Stomach smooth muscle (tissue), 2 donors: ENCODE data around the gene FZD1.

ENCODE experiments used
- H3K27ac ChIP-seq: one replicate; pipeline ENCODE4 v1.7.0; 2013; ENCODE audit warnings: mild to moderate bottlenecking, low read length, inconsistent platforms
- H3K27me3 ChIP-seq, 2 donors: one replicate each; pipeline ENCODE4 v1.7.0; 2013; ENCODE audit warnings: low read length in 2 of 2; ENCODE audit not compliant: insufficient read depth in 2 of 2, control insufficient read depth in 1 of 2
- H3K36me3 ChIP-seq, 2 donors: one replicate each; pipeline ENCODE4 v1.7.0; 2013; ENCODE audit warnings: low read length in 2 of 2; ENCODE audit not compliant: control insufficient read depth in 2 of 2, insufficient read depth in 2 of 2
- H3K4me1 ChIP-seq: one replicate; pipeline ENCODE4 v1.7.0; 2013; ENCODE audit warnings: low read length; ENCODE audit not compliant: control insufficient read depth, insufficient read depth
- H3K4me3 ChIP-seq, 2 donors: one replicate each; pipeline ENCODE4 v1.7.0; 2013; ENCODE audit warnings: low read length in 2 of 2
- H3K9ac ChIP-seq, 2 donors: one replicate each; pipeline ENCODE4 v1.7.0; 2013; ENCODE audit warnings: low read length in 2 of 2, mild to moderate bottlenecking in 1 of 2
- H3K9me3 ChIP-seq, 2 donors: one replicate each; pipeline ENCODE4 v1.7.0; 2013; ENCODE audit warnings: low read length in 2 of 2; ENCODE audit not compliant: control insufficient read depth in 2 of 2
- donor health status: healthy.
- donor health status: Pancreatic carcinoma.

FZD1 gene

DNA sequence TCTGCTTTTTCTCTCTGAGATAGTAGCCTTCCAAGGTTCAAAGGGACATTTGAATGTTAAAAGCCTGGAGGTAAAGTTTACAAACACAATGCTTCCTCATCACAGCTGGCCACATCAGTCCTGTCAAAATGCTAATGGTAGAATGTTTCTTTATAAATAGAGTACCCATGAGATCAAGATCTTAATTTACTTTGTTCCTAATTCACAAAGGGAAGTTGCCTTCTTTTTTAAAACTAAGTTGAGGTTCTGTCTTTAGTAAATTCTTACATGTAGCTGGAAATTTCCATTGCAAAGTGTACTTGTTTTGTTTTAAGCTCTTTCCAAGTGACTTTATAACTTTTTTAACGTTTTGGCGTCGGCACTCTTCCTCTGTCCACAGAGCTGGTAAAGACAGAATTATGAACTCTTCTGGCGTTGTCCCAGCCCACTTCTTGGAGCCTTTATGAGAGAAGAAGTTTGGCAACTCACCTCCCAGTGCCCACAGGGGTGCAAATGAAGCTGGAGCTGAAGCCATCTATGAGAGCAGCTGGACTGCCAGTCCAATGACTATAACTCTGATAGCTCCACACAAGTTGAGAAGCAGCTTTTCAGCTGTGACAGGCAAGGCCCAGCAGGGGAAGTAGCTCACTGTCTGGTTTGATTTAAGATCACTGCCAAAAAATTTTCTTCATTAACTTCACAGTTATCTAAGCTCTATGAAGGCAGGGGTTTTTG is 23.3 kb downstream of the FZD1 start:
- Histone ChIP-seq H3K4me3 (no peak overlapping the region), H3K9ac (no peak overlapping the region), H3K36me3 (no peaks in the 10 kb centered on the region), H3K9me3 (no peaks in the 10 kb centered on the region), H3K4me1 (peaks cover 3% of the 10 kb centered on the region), H3K27ac (no peak overlapping the region), H3K27me3 (no peaks in the 10 kb centered on the region)

DNA sequence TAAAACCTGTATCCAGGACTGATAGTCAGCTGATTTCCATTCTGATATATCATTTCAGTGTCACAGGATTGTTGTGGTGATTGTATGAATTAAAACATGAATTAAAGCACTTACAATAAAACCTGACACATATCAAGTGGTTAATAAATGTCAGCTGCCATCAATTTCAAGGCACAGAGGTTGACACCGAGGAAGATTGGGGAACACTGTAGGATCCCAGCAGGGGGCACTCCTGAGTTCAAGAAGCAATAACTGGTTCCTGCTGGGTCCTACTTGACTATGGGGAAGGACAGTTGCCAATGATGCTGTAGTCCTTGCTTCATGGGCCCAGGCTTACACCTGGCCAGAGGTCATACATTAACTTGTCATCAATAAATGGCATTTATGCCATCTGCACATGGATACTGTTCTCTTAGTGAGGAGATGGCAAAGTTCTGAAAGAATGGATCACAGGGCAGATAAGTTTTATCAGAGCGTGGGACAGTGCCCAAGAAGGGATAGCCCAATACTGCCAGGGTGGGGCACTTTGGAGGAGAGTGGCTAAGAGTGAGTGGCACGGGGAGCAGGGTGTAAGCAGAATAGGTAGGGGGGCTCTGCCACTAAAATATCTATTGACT is 24.1 kb downstream of the FZD1 start:
- no peak overlapping the region for H3K27ac ChIP-seq
- peaks cover 3% of the 10 kb centered on the region for H3K4me1 ChIP-seq
- no peaks in the 10 kb centered on the region for H3K9me3 ChIP-seq
- H3K36me3 ChIP-seq: no peaks in the 10 kb centered on the region
- no peak overlapping the region for H3K4me3 ChIP-seq
- H3K27me3 ChIP-seq: no peaks in the 10 kb centered on the region
- H3K9ac ChIP-seq: no peak overlapping the region

DNA sequence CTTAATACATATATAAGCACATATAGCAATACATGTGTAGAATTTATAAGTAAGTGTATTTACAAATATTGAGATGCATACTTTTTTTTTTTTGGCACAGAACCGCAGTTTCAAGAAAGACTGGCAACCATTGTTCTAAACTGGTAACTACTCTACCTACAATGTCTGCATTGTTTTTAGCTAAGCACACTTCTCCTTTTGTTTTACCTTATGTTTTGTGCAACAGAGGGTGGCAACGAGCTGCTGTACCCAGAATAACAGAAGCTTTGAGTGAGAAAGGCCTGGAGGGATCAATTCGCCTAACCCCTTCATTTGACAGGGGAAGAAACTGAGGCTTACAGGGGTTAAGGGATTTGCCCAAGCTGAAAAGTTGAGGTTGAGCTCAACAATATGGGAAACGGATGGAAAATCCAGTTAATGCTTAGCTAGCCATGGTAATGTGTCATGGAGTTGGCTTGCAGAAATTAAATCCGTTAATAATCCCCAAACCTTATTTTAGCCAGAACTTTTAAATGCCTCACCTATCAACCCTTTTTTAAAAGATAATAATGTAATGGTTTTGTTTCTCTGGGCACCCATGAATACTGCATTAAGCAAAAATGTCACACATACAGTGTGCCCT is 25.5 kb downstream of the FZD1 start:
- no peaks in the 10 kb centered on the region for H3K27me3 ChIP-seq
- no peak overlapping the region for H3K9ac ChIP-seq
- no peak overlapping the region for H3K27ac ChIP-seq

GRCh38 chr7:91291302-91291701 is 27.1 kb downstream of the FZD1 start:
- peaks cover 3% of the 10 kb centered on the region for H3K4me1 ChIP-seq
- H3K9me3 ChIP-seq: no peaks in the 10 kb centered on the region
- no peak overlapping the region for H3K4me3 ChIP-seq

More for the DNA sequence above, 25.5 kb downstream of the FZD1 start:
- H3K4me3 ChIP-seq: no peak overlapping the region
- H3K4me1 ChIP-seq: peaks cover 3% of the 10 kb centered on the region
- H3K9me3 ChIP-seq: no peaks in the 10 kb centered on the region
- no peaks in the 10 kb centered on the region for H3K36me3 ChIP-seq

GRCh38 chr7:91291902-91292301 is 27.7 kb downstream of the FZD1 start:
- no peaks in the 10 kb centered on the region for H3K27me3 ChIP-seq
- H3K9ac ChIP-seq: no peak overlapping the region
- no peak overlapping the region for H3K4me3 ChIP-seq
- H3K36me3 ChIP-seq: no peaks in the 10 kb centered on the region
- H3K27ac ChIP-seq: no peak overlapping the region
- H3K9me3 ChIP-seq: no peaks in the 10 kb centered on the region
- H3K4me1 ChIP-seq: peaks cover 3% of the 10 kb centered on the region

More at GRCh38 chr7:91291302-91291701, 27.1 kb downstream of the FZD1 start:
- Histone ChIP-seq H3K36me3 (no peaks in the 10 kb centered on the region), H3K27ac (no peak overlapping the region), H3K27me3 (no peaks in the 10 kb centered on the region), H3K9ac (no peak overlapping the region)

- Histone ChIP-seq H3K36me3 (no peaks in the 10 kb centered on the region), H3K4me1 (peaks cover 3% of the 10 kb centered on the region), H3K9me3 (no peaks in the 10 kb centered on the region), H3K9ac (no peak overlapping the region), H3K4me3 (no peak overlapping the region), H3K27me3 (no peaks in the 10 kb centered on the region), H3K27ac (no peak overlapping the region)
These were observed 28.3 kb downstream of the FZD1 start for GRCh38 chr7:91292506-91292905.

DNA sequence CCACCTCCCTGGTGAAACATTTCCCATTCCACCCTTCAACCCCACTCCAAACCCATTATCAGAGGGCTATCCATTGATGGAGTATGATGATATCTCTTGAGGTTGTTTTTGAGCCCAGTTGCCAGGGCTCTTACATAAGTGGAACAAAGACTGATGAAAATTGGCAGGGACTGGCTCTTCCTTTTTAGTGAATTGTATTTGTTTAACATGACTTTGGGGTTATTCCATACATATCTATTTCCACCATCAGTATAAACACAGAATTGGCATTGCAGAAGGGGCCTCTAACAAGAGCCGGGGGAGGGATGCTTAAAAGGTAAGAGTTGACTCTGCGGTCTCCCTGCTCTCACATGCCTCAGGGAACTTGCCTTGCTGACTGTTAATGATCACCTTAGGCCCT is 28.9 kb downstream of the FZD1 start:
- no peak overlapping the region for H3K27ac ChIP-seq
- no peaks in the 10 kb centered on the region for H3K9me3 ChIP-seq

DNA sequence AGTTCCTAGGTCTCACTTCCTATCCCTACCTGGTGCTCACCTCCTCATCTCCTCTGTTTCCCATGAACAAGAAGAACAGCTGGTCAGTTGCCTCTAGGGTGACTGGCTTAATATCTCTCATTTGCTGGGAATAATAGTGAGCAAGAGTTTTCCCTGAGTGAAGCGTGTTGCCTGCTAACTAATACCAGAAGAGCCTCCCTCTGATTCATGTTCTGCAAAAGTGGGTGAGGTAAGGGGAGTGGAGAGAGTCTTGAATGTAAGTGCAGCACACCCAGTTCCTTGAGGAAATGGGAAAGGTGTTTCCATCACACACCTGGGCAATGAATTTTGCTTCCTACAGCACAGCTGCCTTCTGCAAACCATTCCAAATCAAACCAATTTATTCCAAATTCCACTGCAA is 29.6 kb downstream of the FZD1 start:
- H3K27ac ChIP-seq: no peak overlapping the region
- H3K9ac ChIP-seq: no peak overlapping the region

More for the DNA sequence above, 28.9 kb downstream of the FZD1 start:
- Histone ChIP-seq H3K36me3 (no peaks in the 10 kb centered on the region), H3K9ac (no peak overlapping the region), H3K4me3 (no peak overlapping the region), H3K27me3 (no peaks in the 10 kb centered on the region), H3K4me1 (no peaks in the 10 kb centered on the region)

GRCh38 chr7:91294639-91295220 is 30.5 kb downstream of the FZD1 start:
- H3K4me1 ChIP-seq: no peaks in the 10 kb centered on the region
- H3K36me3 ChIP-seq: no peaks in the 10 kb centered on the region
- no peaks in the 10 kb centered on the region for H3K27me3 ChIP-seq
- no peak overlapping the region for H3K9ac ChIP-seq
- no peak overlapping the region for H3K4me3 ChIP-seq
- no peak overlapping the region for H3K27ac ChIP-seq
- H3K9me3 ChIP-seq: no peaks in the 10 kb centered on the region

More for the DNA sequence above, 29.6 kb downstream of the FZD1 start:
- no peaks in the 10 kb centered on the region for H3K4me1 ChIP-seq
- no peak overlapping the region for H3K4me3 ChIP-seq
- no peaks in the 10 kb centered on the region for H3K9me3 ChIP-seq
- no peaks in the 10 kb centered on the region for H3K27me3 ChIP-seq
- no peaks in the 10 kb centered on the region for H3K36me3 ChIP-seq

GRCh38 chr7:91295576-91295975 is 31.3 kb downstream of the FZD1 start:
- no peaks in the 10 kb centered on the region for H3K9me3 ChIP-seq
- H3K9ac ChIP-seq: no peak overlapping the region
- no peak overlapping the region for H3K27ac ChIP-seq

More at GRCh38 chr7:91295576-91295975, 31.3 kb downstream of the FZD1 start:
- Histone ChIP-seq H3K27me3 (no peaks in the 10 kb centered on the region), H3K4me1 (no peaks in the 10 kb centered on the region), H3K4me3 (no peak overlapping the region), H3K36me3 (no peaks in the 10 kb centered on the region)
